A549 (cell line): ENCODE measurements around the gene BPNT1. TPM values are rescaled to one million over a fixed set of nuclear protein-coding genes. Genes with fewer than 3 reads are reported as not detected.

Source experiments
- ATAC-seq, 2 experiments: fragments of 200-7000 bp in 1 of 2; fragments of >200 bp in 1 of 2; cut with Nextera tagmentation in 1 of 2; cut with Tn5 transposase in 1 of 2; 3 replicates each; pipeline versions ENCODE4 v1.8.0 to v1.9.1; 2018 to 2020; ENCODE audit warnings: mild to moderate bottlenecking in 1 of 2, moderate library complexity in 1 of 2
- CTCF ChIA-PET: fragments of 300-600 bp; sonication (Branson Sonifier 250); formaldehyde crosslinking; extraction: SDS; loops from one replicate; lab custom pipeline; 2021; ENCODE audit warnings: antibody characterized with exemption, inconsistent platforms; lab: Yijun Ruan, JAX
- POLR2A ChIA-PET: fragments of 350-600 bp; formaldehyde crosslinking; extraction: SDS; loops from one replicate; lab custom pipeline; 2021; ENCODE audit warnings: antibody characterized with exemption, inconsistent platforms; lab: Yijun Ruan, JAX
- DNase-seq, 2 experiments: peaks; one replicate each; pipeline versions ENCODE4 v3.0.0 to v3.0.0-alpha.2; 2011 to 2016; ENCODE audit warnings: low read depth in 1 of 2, low spot score in 1 of 2
- FAIRE-seq: peaks from 2 replicates; lab custom pipeline; 2011; peaks lifted over from hg19 to GRCh38; lab: Jason Lieb, UNC
- H3K27ac ChIP-seq, 2 experiments: fragments of >200 bp; sonication (Bioruptor Twin); formaldehyde crosslinking; 3 replicates each; pipeline ENCODE4 v1.5.1; 2016 to 2017
- H3K4me1 ChIP-seq: fragments of >200 bp; sonication (Bioruptor Twin); formaldehyde crosslinking; 3 replicates; pipeline ENCODE4 v1.6.1; 2016
- H3K4me2 ChIP-seq: fragments of >200 bp; sonication (Bioruptor Twin); formaldehyde crosslinking; 3 replicates; pipeline ENCODE4 v1.6.1; 2016
- H3K4me3 ChIP-seq: fragments of >200 bp; sonication (Bioruptor Twin); formaldehyde crosslinking; 3 replicates; pipeline ENCODE4 v1.5.1; 2016
- H3K9me3 ChIP-seq: fragments of >200 bp; sonication (Bioruptor Twin); formaldehyde crosslinking; 3 replicates; pipeline ENCODE4 v1.6.1; 2016
- ATOH8 ChIP-seq: fragments of 250-450 bp; sonication (Bioruptor Pico); IDR thresholded peaks from 2 replicates; pipeline ENCODE4 v1.5.0; 2020; ENCODE audit warnings: low read depth, mild to moderate bottlenecking, moderate library complexity
- CBX2 ChIP-seq: fragments of 200-600 bp; sonication (generic); IDR thresholded peaks from 2 replicates; pipeline ENCODE4 v1.6.1; 2016; ENCODE audit warnings: low read depth, mild to moderate bottlenecking, borderline replicate concordance
- CEBPB ChIP-seq, 2 experiments: fragments of >200 bp in 1 of 2; sonication (Bioruptor Twin) in 1 of 2; formaldehyde crosslinking in 1 of 2; IDR thresholded peaks; 2 replicates each; pipeline ENCODE4 v1.6.1; 2012 to 2016
- CHD2 ChIP-seq: fragments of 150-350 bp; IDR thresholded peaks from 2 replicates; pipeline ENCODE4 v1.6.1; 2014; ENCODE audit warnings: low read length; ENCODE audit not compliant: partially characterized antibody
- EHMT2 ChIP-seq: fragments of 200-600 bp; sonication (generic); IDR thresholded peaks from 2 replicates; pipeline ENCODE4 v1.6.1; 2016; ENCODE audit warnings: antibody characterized with exemption, low read depth, mild to moderate bottlenecking, moderate library complexity
- EP300 ChIP-seq, 2 experiments: fragments of >200 bp; sonication (Bioruptor Twin); formaldehyde crosslinking; IDR thresholded peaks; 2 replicates in 1 of 2; 3 replicates in 1 of 2; pipeline ENCODE4 v1.6.1; 2016 to 2017
- FOSB ChIP-seq: fragments of 250-450 bp; sonication (Bioruptor Pico); IDR thresholded peaks from 2 replicates; pipeline ENCODE4 v1.5.0; 2020; ENCODE audit warnings: mild to moderate bottlenecking, moderate library complexity
- FOSL2 ChIP-seq, 2 experiments: fragments of 450-650 bp in 1 of 2; fragments of >200 bp in 1 of 2; sonication (Bioruptor Twin) in 1 of 2; formaldehyde crosslinking; IDR thresholded peaks; 2 replicates each; pipeline versions ENCODE4 v1.5.0 to v1.6.1; 2016 to 2020; ENCODE audit warnings: mild to moderate bottlenecking in 1 of 2, moderate library complexity in 1 of 2
- GATA3 ChIP-seq: IDR thresholded peaks from 2 replicates; pipeline ENCODE4 v1.6.1; 2012; ENCODE audit warnings: borderline replicate concordance
- HMGXB4 ChIP-seq: fragments of 250-450 bp; sonication (Bioruptor Pico); IDR thresholded peaks from 2 replicates; pipeline ENCODE4 v1.5.0; 2021; ENCODE audit warnings: mild to moderate bottlenecking, moderate library complexity, borderline replicate concordance
- HOXA7 ChIP-seq: fragments of 250-450 bp; sonication (Bioruptor Pico); IDR thresholded peaks from 2 replicates; pipeline ENCODE4 v1.5.0; 2020; ENCODE audit warnings: mild to moderate bottlenecking, moderate library complexity
- JUN ChIP-seq, 2 experiments: fragments of >200 bp; sonication (Bioruptor Twin); formaldehyde crosslinking; IDR thresholded peaks; 2 replicates in 1 of 2; 3 replicates in 1 of 2; pipeline ENCODE4 v1.6.1; 2016 to 2017
- MAFK ChIP-seq: fragments of 450-650 bp; IDR thresholded peaks from 2 replicates; pipeline ENCODE4 v1.6.1; 2014; ENCODE audit not compliant: partially characterized antibody
- MAZ ChIP-seq: fragments of 150-350 bp; IDR thresholded peaks from 2 replicates; pipeline ENCODE4 v1.6.1; 2014; ENCODE audit warnings: antibody characterized with exemption, low read depth, low read length, borderline replicate concordance
- PHF8 ChIP-seq: fragments of 200-600 bp; sonication (generic); IDR thresholded peaks from 2 replicates; pipeline ENCODE4 v1.6.1; 2016; ENCODE audit warnings: low read depth, mild to moderate bottlenecking, antibody characterized with exemption, moderate library complexity, borderline replicate concordance
- POLR2A ChIP-seq: IDR thresholded peaks from 2 replicates; pipeline ENCODE4 v1.6.1; 2012; ENCODE audit warnings: mild to moderate bottlenecking, low read length
- POLR2AphosphoS2 ChIP-seq: conservative IDR thresholded peaks from 2 replicates; pipeline ENCODE4 v1.6.1; 2012; ENCODE audit warnings: low read length, improper control_type of control experiment, inconsistent platforms
- RNF2 ChIP-seq: fragments of 200-600 bp; sonication (generic); IDR thresholded peaks from 2 replicates; pipeline ENCODE4 v1.6.1; 2016; ENCODE audit warnings: low read depth, mild to moderate bottlenecking, antibody characterized with exemption, moderate library complexity, borderline replicate concordance
- TFCP2L1 ChIP-seq: fragments of 250-450 bp; sonication (Bioruptor Pico); IDR thresholded peaks from 2 replicates; pipeline ENCODE4 v1.5.0; 2021; ENCODE audit warnings: mild to moderate bottlenecking
- TP53 ChIP-seq: fragments of 250-450 bp; sonication (Bioruptor Pico); IDR thresholded peaks from 2 replicates; pipeline ENCODE4 v1.5.0; 2021; ENCODE audit warnings: mild to moderate bottlenecking, moderate library complexity
- ZNF302 ChIP-seq: fragments of 250-450 bp; sonication (Bioruptor Pico); IDR thresholded peaks from 2 replicates; pipeline ENCODE4 v1.9.0; 2021; ENCODE audit warnings: inconsistent platforms, mild to moderate bottlenecking, moderate library complexity
- ZSCAN20 ChIP-seq: fragments of 250-450 bp; sonication (Bioruptor Pico); IDR thresholded peaks from 2 replicates; pipeline ENCODE4 v1.8.0; 2022; ENCODE audit warnings: mild to moderate bottlenecking, moderate library complexity
- WGBS: methylation state at CpG from one replicate; pipeline ENCODE4 v1.1.6; 2017; ENCODE audit errors: missing lambda C conversion rate; 5-methylcytosine and 5-hydroxymethylcytosine counted together
- polyA plus RNA-seq, 4 experiments: library from polyadenylated mRNA; depleted of rRNA in 3 of 4; stranded (reverse); fragments of >200 nt; fragmentation: RNase III in 1 of 4; extraction: RNeasy Plus Mini Kit Qiagen cat#74134 plus additional on column Dnase treatment in 1 of 4; gene quantifications; 2 replicates in 3 of 4; 3 replicates in 1 of 4; pipeline ENCODE4 v1.2.3, GENCODE V29; 2011 to 2017

Gene BPNT1
- polyA plus RNA-seq, 2 of the 4 experiments (the other 2 are of a cell fraction), result 27.0 to 43.5 TPM

GRCh38 chr1:220028346-220028895, 61.2 kb downstream of the BPNT1 start:
- no peak overlapping the region for H3K4me3 ChIP-seq
- POLR2A ChIA-PET, result no interaction called here
- FAIRE-seq, result no peak

GRCh38 chr1:220019071-220019470, 70.5 kb downstream of the BPNT1 start:
- ChIA-PET POLR2A (no interaction called here), CTCF (interaction anchor here (1.2 kb wide), 1 partner anchor 17 kb away, joined by 3 read pairs; no protein-coding TSS in a partner anchor)
- no peaks in the 10 kb centered on the region for H3K9me3 ChIP-seq
- H3K27ac ChIP-seq, result no peak overlapping the region
- no peak for FAIRE-seq
- no peak for ATAC-seq
- H3K4me2 ChIP-seq, result no peak overlapping the region
- no peak overlapping the region for H3K4me3 ChIP-seq
- no peaks in the 10 kb centered on the region for H3K4me1 ChIP-seq
- no peak for TF ChIP-seq FOSB (CRISPR knock-in tag)
- TF ChIP-seq MAFK, result peak; percentile 83
- DNase-seq, result no peak

More at GRCh38 chr1:220028346-220028895, 61.2 kb downstream of the BPNT1 start:
- Histone ChIP-seq H3K9me3 (no peaks in the 10 kb centered on the region), H3K27ac (no peak overlapping the region), H3K4me1 (no peaks in the 10 kb centered on the region), H3K4me2 (no peak overlapping the region)
- TF ChIP-seq HMGXB4 (CRISPR knock-in tag) (no peak), MAFK (no peak)
- CTCF ChIA-PET, result interaction anchor here (2.7 kb wide), 1 partner anchor 16 kb away, joined by 7 read pairs; no protein-coding TSS in a partner anchor
- ATAC-seq (no peak), DNase-seq (no peak)
- 92% methylated on average over 4 of the region's 4 CpGs for WGBS

GRCh38 chr1:220013497-220013896, 76.1 kb downstream of the BPNT1 start:
- WGBS, result 89% methylated on average over 3 of the region's 3 CpGs
- H3K4me2 ChIP-seq, result no peak overlapping the region
- CTCF ChIA-PET, result interaction anchor here (1.8 kb wide), 1 partner anchor 16 kb away, joined by 7 read pairs; no protein-coding TSS in a partner anchor

GRCh38 chr1:220012259-220012658, 77.3 kb downstream of the BPNT1 start:
- no peak for FAIRE-seq
- Histone ChIP-seq H3K4me2 (no peak overlapping the region), H3K27ac (no peak overlapping the region), H3K4me1 (no peaks in the 10 kb centered on the region), H3K4me3 (no peak overlapping the region), H3K9me3 (no peaks in the 10 kb centered on the region)
- 55% methylated on average over 3 of the region's 3 CpGs for WGBS
- peak; percentile 27 to 59; a peak in 2 of 6 replicates for ATAC-seq
- POLR2A ChIA-PET, result interaction anchor here (0.6 kb wide), 1 partner anchor 21 kb away, joined by 8 read pairs; no protein-coding TSS in a partner anchor
- no peak for DNase-seq
- CTCF ChIA-PET, result interaction anchor here (0.7 to 1.8 kb wide), 3 partner anchors 13 to 80 kb away, joined by 3 to 7 read pairs (median 7); no protein-coding TSS in a partner anchor
- TF ChIP-seq EHMT2 (no peak), EP300 (IDR thresholded peaks at IDR 0.05) (no peak), RNF2 (no peak), FOSL2 (IDR thresholded peaks at IDR 0.05) (no peak), FOSL2 (CRISPR knock-in tag; IDR thresholded peaks at IDR 0.05) (no peak), TP53 (CRISPR knock-in tag) (no peak), ATOH8 (CRISPR knock-in tag) (no peak), MAZ (no peak), GATA3 (no peak), TFCP2L1 (CRISPR knock-in tag) (no peak), POLR2A (no peak), HMGXB4 (CRISPR knock-in tag) (no peak)

More at GRCh38 chr1:220013497-220013896, 76.1 kb downstream of the BPNT1 start:
- TF ChIP-seq JUN (IDR thresholded peaks at IDR 0.05) (no peak), CHD2 (no peak), CEBPB (IDR thresholded peaks at IDR 0.05) (no peak), POLR2A (no peak), EP300 (IDR thresholded peaks at IDR 0.05) (no peak), ZNF302 (CRISPR knock-in tag) (no peak), ZSCAN20 (CRISPR knock-in tag) (no peak), FOSB (CRISPR knock-in tag) (no peak), CBX2 (no peak), PHF8 (no peak), HOXA7 (CRISPR knock-in tag) (no peak), MAZ (no peak), ATOH8 (CRISPR knock-in tag) (no peak), POLR2AphosphoS2 (no peak)
- TF ChIP-seq, all 56 proteins: peak for 0
- H3K4me1 ChIP-seq, result no peaks in the 10 kb centered on the region
- ATAC-seq, result no peak
- FAIRE-seq, result no peak
- no peaks in the 10 kb centered on the region for H3K9me3 ChIP-seq
- H3K4me3 ChIP-seq, result no peak overlapping the region
- no peak for DNase-seq
- POLR2A ChIA-PET, result no interaction called here
- no peak overlapping the region for H3K27ac ChIP-seq
